Retina (tissue), 1 donor: ENCODE measurements around the gene MTIF2.
A peak's percentile ranks its signal among the peaks of the same experiment; 100 is the strongest.
"Not testable (repeated sequence)": the region's sequence is repeated elsewhere in the genome, so short reads cannot be mapped to it uniquely, and the experiment has no call there.

Source experiments
- DNase-seq: peaks from one replicate; pipeline ENCODE4 v3.0.0-alpha.2; 2016

Gene MTIF2, protein sequence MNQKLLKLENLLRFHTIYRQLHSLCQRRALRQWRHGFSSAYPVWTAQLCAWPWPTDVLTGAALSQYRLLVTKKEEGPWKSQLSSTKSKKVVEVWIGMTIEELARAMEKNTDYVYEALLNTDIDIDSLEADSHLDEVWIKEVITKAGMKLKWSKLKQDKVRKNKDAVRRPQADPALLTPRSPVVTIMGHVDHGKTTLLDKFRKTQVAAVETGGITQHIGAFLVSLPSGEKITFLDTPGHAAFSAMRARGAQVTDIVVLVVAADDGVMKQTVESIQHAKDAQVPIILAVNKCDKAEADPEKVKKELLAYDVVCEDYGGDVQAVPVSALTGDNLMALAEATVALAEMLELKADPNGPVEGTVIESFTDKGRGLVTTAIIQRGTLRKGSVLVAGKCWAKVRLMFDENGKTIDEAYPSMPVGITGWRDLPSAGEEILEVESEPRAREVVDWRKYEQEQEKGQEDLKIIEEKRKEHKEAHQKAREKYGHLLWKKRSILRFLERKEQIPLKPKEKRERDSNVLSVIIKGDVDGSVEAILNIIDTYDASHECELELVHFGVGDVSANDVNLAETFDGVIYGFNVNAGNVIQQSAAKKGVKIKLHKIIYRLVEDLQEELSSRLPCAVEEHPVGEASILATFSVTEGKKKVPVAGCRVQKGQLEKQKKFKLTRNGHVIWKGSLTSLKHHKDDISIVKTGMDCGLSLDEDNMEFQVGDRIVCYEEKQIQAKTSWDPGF

DNA sequence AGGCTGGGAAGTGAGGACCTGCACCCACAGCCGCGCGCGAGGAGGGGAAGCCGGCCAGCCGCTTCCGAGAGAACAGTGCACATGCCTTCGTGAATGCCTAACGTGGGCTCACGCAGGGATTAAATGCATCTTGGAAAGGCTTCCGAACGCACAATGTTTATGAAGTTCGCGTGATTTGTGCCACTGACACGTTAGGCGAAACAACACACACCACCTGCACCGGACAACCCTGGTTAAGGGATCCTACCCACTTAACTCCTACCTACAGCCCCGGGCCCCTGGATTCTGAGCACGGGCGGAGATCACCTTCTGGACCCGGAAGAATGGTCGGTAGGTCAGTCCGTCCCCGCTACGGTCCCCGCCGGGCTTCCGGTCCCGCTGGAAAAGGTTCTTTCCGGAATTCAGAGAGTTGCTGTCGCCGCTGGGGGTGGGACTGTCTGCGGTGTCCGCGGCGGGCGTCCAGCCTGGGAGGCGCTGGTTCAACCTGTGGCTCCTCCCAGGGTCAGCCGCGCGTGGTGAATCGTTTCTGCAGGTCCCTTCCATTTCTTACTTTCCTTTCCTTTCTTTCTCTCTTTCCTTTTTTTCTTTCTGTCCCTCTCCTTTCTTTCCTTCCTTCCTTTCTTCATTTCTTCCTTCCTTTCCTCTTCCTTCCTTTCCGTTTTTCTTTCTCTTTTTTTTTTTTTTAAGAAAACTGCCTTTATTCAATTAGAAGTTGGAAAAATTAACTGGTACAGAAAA lies at the start of gene MTIF2:
Gene MTIF2, minus strand, starts transcription at position 325 of the 738 bp plus-strand sequence. CDS start 5,373 bp downstream, outside the sequence.
- peak; percentile 95 for DNase-seq

DNA sequence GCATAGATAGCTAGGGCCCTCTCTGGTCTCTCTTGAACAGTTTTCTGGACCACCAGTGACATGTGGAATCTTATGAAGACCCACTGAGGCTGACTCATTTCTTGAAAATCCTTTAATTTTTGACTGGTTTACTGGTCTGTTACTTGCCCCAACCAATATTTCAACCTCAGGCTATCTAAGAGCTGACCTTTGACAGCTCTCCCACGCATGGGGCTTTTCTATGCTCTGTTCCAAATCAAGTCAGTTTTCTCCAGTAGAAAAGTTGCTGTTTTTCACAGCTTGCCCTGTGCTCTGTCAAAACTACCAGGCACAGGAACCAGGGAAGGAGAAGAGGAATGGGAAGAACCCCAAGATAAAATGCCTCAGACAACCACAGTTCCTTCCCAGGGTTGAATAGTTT lies 46.0 kb upstream of the MTIF2 start:
- DNase-seq: no peak

GRCh38 chr2:55311444-55311870 lies 42.4 kb upstream of the MTIF2 start:
- DNase-seq: no peak

- no peak for DNase-seq
These were observed 40.4 kb upstream of the MTIF2 start for GRCh38 chr2:55309446-55309845.

GRCh38 chr2:55302241-55302640 lies 33.2 kb upstream of the MTIF2 start:
- no peak for DNase-seq

DNA sequence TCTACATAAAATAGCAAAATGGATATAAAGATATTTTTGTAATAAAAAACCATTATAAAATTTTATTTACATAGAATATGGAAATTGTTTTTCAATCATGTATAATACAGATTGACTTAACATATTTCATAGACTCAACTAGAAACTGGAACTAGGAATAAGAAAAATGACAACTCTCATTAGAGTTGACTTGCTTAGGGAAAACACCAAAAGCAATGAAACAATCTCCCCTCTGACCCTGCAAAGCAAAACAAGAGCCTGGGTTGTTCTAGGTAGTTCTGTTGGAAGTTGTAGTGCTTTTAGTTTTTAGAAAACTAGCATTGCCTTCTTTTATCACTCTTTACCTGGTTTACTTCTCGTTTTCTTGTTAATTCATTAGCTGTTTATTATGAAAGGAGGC lies 32.2 kb upstream of the MTIF2 start:
- no peak for DNase-seq

DNA sequence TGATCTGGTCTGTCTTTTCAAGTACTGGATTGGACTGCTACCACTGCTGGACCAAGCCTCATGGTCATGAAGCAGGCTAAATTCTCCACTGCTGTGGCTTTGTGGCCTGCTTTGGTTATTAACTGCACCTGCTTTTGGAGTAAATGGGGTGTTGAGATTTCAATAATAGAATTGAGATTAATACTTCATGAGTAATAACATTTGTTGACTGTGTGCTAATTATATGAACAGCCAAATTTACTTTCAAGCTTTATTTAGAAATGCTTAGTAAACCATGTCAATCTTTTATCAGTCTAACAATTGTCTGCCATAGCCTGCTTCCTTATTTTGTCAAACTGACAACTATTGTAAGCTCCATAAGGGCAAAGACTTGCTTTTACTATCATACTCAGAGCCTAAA lies 27.4 kb upstream of the MTIF2 start:
- DNase-seq: no peak

DNA sequence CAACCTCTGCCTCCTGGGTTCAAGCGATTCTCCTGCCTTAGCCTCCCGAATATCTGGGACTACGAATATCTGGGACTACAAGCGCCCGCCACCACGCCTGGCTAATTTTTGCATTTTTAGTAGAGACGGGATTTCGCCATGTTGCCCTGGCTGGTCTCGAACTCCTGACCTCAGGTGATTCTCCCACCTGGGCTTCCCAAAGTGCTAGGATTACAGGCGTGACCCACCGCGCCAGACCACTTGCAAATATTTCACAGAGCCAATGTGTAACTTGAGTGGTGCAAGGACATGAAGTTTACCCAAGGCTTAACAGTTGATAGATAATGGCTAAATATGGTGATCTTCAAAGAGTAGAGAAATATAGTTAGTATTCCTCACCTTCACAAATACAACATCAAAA lies 14.1 kb upstream of the MTIF2 start:
- no peak for DNase-seq

DNA sequence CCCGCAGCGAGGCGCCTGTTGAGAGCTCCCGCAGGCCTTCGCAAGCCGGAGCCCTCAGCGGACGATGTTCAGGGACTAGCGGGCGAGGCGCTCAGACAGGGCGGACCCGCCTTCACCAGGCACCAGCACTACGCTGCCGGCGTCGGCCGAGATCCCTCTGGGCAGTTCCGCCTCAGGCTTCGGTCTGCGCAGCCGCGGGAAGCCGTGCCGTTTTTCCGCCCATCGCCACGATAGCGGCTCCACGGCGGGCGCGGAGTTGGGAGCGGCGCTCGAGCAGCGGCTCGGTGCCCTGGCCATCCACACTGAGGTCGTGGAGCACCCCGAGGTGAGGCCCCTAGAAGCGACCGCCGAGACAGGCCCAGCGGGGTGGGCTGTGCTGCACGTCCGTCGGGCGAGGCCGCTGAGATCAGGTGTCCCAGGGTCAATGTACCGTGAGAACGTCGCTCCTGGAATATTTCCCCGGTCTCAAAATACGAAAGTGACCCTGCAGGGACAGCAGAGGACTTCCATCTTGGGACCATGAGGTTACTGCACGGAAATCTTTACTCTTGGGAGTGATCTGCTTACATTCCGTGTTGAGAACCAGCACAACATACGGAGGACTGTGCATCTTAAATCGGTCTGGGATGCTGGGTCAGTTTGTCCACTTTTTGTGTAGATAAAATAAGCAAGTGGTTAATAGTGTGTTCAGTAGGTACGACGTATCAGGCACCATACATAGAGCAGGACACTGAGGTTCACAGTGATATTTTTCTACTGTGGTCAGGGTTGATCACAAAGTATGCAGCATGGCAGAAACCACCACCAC lies 13.3 kb upstream of the MTIF2 start:
- peak; percentile 93 for DNase-seq

DNA sequence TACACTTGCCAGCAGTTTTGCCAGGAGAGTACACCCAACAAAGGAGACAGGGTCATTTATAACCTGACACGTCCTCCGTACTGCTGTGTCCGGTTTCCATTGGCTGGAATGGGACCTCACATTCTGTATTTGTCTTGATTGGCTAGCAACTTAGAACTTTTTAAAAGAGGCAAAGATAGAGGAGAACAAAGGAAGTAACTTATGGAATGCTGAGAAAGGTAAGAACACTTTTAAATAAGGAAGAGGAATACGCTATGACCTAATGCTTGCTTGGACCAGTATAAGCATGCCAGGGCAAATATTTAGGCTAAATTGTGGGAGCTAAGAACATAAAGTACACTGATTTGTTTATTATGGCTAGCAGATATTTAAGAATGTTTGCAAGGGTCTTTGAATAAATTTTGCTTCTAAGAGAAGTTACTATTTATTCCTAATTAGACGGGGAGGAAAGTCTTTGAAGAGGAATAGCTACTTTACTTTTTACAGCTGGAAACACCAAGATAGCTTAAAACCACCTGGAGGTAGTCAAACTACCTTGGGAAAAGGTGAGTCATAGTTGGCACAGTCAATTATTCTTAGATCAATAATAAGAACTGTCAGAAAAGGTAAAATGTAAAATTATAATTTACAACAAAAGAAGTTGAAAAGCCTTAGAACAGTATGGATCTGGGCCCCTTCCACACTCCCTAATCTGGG lies 12.0 kb upstream of the MTIF2 start:
- DNase-seq: not testable (repeated sequence)

GRCh38 chr2:55279859-55280424 lies 10.9 kb upstream of the MTIF2 start:
- not testable (repeated sequence) for DNase-seq

DNA sequence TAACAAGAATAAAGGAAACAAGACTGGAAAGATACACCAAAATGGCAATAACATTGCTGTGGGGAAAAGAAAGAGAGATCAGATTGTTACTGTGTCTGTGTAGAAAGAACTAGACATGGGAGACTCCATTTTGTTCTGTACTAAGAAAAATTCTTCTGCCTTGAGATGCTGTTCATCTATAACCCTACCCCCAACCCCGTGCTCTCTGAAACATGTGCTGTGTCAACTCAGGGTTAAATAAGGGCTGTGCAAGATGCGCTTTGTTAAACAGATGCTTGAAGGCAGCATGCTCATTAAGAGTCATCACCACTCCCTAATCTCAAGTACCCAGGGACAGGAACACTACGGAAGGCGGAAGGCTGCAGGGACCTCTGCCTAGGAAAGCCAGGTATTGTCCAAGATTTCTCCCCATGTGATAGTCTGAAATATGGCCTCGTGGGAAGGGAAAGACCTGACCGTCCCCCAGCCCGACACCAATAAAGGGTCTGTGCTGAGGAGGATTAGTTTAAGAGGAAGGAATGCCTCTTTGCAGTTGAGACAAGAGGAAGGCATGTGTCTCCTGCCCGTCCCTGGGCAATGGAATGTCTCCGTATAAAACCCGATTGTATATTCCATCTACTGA lies 10.3 kb upstream of the MTIF2 start:
- peak; percentile 29 for DNase-seq

DNA sequence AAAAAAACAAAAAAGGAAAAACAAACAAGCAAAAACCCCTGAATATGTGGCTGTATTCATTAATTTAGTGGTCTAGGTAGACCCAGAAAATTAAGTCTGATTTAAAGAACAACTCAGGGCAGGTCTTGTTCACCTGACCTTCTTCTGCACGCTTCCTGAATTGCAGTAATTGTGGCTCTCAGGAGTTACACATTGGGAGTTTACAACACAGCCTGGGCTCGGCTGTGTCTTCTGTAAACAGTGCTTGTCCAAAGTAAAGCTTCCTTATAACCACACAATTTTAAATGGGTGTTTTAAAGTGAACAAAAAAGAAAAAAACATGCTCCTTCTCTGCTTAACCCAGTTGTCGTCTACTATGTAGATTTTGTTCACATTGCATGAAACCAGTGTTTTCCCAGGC lies 8.3 kb upstream of the MTIF2 start:
- DNase-seq: no peak

DNA sequence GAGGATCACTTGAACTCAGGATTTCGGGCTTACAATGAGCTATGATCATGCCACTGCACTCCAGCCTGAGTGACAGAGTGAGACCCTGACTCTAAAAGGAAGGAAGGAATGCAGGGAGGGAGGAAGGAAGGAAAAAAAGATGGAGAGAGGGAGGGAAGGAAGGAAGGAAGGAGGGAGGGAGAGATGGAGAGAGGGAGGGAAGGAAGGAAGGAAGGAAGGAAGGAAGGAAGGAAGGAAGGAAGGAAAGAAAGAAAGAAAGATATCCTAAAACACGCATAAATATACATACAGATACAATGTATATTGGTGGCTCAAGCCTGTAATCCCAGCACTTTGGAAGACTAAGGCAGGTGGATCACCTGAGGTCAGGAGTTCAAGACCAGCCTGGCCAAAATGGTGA lies 5.3 kb upstream of the MTIF2 start:
- not testable (repeated sequence) for DNase-seq

DNA sequence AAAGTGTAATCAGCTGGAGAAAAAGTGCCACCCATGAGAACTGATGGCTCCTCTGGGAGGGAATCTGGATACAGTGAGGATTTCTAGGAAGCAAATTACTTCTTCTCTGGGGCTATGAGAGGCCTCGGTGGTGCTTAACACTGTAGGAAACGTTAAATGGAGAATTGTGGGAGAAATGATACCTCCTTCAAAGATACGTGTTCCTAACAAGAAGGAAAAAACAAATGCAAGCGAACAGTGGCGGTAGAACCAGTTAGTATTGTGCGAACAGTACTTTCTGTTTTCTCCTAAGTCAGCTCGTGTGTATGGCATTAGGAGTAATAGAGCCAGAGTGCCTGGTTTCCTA lies 587 bp upstream of the MTIF2 start:
- no peak for DNase-seq

- no peak for DNase-seq
These were observed 634 bp downstream of the MTIF2 start for GRCh38 chr2:55268288-55268906.

DNA sequence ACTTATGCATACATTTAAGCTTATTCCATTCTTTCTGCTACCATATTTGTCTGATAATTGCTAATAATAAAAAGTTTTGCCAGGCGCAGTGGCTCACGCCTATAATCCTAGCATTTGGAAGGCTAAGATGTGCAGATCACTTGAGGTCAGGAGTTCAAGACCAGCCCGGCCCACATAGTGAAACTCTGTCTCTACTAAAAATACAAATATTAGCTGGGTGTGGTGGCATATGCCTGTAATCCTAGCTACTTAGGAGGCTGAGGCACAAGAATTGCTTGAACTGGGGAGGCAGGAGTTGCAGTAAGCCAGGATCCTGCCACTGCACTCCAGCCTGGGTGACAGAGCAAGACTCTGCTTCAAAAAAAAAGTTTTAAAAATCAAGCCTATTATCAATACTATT lies 9.4 kb downstream of the MTIF2 start:
- not testable (repeated sequence) for DNase-seq

GRCh38 chr2:55252832-55253231 lies 16.2 kb downstream of the MTIF2 start:
- no peak for DNase-seq

DNA sequence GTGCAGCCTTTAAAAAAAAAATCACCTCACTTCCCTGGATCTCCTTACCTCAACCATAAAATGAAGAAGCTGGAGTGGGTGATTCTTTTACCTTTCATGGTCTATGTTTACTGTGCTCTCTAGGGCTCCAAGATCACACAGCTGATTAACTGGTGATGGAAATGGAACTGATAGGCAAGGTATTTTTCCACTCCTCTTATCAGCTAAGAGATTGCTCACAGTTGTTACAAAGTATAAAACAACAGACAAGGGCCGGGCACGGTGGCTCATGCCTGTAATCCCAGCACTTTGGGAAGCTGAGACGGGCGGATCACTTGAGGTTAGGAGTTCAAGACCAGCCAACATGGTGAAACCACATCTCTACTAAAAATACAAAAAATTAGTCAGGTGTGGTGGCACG lies 22.0 kb downstream of the MTIF2 start:
- no peak for DNase-seq

DNA sequence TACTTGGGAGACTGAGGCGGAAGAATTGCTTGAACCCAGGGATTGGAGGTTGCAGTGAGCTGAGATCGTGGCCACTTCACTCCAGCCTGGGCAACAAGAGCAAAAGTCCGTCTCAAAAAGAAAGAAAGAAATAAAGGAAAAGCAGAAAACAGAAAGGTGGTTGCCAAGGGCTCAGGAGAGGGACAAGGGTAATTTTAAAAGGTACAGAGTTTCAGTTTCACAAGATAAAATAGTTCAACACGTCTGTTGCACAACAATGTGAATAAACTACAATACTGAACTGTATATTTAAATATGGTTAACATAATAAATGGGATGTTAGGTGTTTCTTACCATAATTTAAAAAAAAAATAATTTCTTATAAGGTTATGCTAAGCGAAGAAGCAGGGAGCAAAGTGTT lies 23.6 kb downstream of the MTIF2 start:
- no peak for DNase-seq

GRCh38 chr2:55242617-55243016 lies 26.4 kb downstream of the MTIF2 start:
- DNase-seq: no peak
